IMR-90 (cell line): Measurements from ENCODE around the gene SLC2A11.

Source experiments
- CEBPB ChIP-seq: IDR thresholded peaks from 2 replicates; pipeline ENCODE4 v1.6.1; 2012; ENCODE audit warnings: low read depth, low read length, improper control_type of control experiment
- CHD1 ChIP-seq: IDR thresholded peaks from 2 replicates; pipeline ENCODE4 v1.6.1; 2012; ENCODE audit warnings: low read depth, low read length, improper control_type of control experiment
- CTCF ChIP-seq: conservative IDR thresholded peaks from 2 replicates; pipeline ENCODE4 v1.5.1; 2012; ENCODE audit warnings: mild to moderate bottlenecking, low read depth, low read length, improper control_type of control experiment
- MAFK ChIP-seq: IDR thresholded peaks from 2 replicates; pipeline ENCODE4 v1.6.1; 2012; ENCODE audit warnings: low read depth, low read length, improper control_type of control experiment
- MXI1 ChIP-seq: IDR thresholded peaks from 2 replicates; pipeline ENCODE4 v1.6.1; 2012; ENCODE audit warnings: low read depth, mild to moderate bottlenecking, low read length, moderate library complexity, borderline replicate concordance
- NFE2L2 ChIP-seq: fragments of 150-350 bp; IDR thresholded peaks from 2 replicates; pipeline ENCODE4 v1.6.1; 2016; ENCODE audit warnings: low read depth, mild to moderate bottlenecking, low read length
- POLR2A ChIP-seq: IDR thresholded peaks from 2 replicates; pipeline ENCODE4 v1.6.1; 2012; ENCODE audit warnings: mild to moderate bottlenecking, low read depth, low read length
- RAD21 ChIP-seq: IDR thresholded peaks from 2 replicates; pipeline ENCODE4 v1.6.1; 2012; ENCODE audit warnings: low read length, improper control_type of control experiment
- SMC3 ChIP-seq: fragments of 150-350 bp; IDR thresholded peaks from 2 replicates; pipeline ENCODE4 v1.6.1; 2016; ENCODE audit warnings: low read depth, mild to moderate bottlenecking, antibody characterized with exemption, low read length, moderate library complexity
- TF ChIP-seq, protein P1 (sequence below): fragments of 150-350 bp; IDR thresholded peaks from 2 replicates; pipeline ENCODE4 v1.6.1; 2017; ENCODE audit warnings: mild to moderate bottlenecking, antibody characterized with exemption, low read length, low read depth
- TF ChIP-seq, protein P2 (sequence below): fragments of 150-350 bp; IDR thresholded peaks from 2 replicates; pipeline ENCODE4 v1.6.1; 2016; ENCODE audit warnings: low read depth, mild to moderate bottlenecking, low read length, moderate library complexity, borderline replicate concordance

GRCh38 chr22:23909296-23909898 lies 51.7 kb downstream of the SLC2A11 start:
- no peak for TF ChIP-seq CEBPB
- TF ChIP-seq CTCF = no peak
- TF ChIP-seq, protein P1, sequence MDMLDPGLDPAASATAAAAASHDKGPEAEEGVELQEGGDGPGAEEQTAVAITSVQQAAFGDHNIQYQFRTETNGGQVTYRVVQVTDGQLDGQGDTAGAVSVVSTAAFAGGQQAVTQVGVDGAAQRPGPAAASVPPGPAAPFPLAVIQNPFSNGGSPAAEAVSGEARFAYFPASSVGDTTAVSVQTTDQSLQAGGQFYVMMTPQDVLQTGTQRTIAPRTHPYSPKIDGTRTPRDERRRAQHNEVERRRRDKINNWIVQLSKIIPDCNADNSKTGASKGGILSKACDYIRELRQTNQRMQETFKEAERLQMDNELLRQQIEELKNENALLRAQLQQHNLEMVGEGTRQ = no peak
- no peak for TF ChIP-seq MXI1
- TF ChIP-seq POLR2A = no peak
- 0 out of 2 replicates have a peak, but pooled peaks have one; percentile 18 for TF ChIP-seq MAFK
- no peak for TF ChIP-seq RAD21
- TF ChIP-seq, protein P2, sequence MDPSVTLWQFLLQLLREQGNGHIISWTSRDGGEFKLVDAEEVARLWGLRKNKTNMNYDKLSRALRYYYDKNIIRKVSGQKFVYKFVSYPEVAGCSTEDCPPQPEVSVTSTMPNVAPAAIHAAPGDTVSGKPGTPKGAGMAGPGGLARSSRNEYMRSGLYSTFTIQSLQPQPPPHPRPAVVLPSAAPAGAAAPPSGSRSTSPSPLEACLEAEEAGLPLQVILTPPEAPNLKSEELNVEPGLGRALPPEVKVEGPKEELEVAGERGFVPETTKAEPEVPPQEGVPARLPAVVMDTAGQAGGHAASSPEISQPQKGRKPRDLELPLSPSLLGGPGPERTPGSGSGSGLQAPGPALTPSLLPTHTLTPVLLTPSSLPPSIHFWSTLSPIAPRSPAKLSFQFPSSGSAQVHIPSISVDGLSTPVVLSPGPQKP = no peak
- no peak for TF ChIP-seq CHD1
- TF ChIP-seq SMC3 = no peak
- TF ChIP-seq NFE2L2 = no peak
